HG02840 (cell line): ENCODE data around the gene NPTX1.

Experiments
- ATAC-seq: cut with Tn5 transposase; IDR thresholded peaks from one replicate; pipeline ENCODE4 v1.9.1; 2021; ENCODE audit warnings: mild to moderate bottlenecking, moderate library complexity, moderate number of reproducible peaks; ENCODE audit not compliant: unreplicated experiment, low FRiP score

NPTX1 gene

DNA sequence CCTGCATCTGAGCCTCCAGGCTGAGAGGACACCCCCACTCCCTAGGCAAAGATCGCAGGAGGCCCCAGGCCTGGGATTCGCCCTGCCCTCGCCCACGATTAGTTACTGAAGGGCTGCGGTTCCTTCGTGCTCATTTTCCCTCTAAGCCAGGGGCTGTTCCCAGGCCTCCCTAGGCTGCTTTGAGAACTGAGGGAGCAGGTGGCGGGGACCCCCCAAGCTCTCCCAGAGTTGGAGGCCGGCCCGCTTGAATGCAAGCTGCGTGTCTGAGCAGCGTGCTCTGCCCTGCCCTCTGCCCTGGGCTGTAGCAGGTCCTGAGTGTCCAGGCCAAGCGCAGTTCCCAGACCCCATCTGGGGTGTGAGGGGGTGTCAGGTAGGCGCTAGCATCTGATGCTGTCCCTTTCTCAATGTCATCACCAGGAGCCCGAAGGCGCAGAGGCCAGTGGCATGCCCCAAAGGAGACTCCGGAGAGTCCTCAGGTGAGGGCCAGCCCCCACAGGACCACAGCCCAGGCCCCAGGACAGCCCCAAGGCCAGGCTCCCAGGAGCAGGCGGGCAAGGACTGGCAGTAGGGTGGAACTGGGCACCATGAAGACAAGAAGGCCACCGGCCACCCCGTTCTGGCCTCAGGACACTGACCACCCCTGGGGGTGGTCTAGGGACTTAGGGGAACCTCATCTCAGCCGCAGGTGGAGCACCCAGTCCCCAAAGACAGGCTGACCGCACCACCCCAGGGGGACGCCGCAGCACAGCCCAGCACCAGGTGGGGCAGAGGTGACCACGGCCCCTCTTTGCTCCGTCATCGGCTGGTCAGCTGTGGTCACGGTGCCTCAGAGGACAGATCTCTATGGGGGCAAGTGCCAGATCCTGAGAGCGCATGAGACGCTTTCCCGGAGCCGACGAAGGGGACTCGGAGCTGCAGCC lies 46.8 kb downstream of the NPTX1 start:
- no peak for ATAC-seq

DNA sequence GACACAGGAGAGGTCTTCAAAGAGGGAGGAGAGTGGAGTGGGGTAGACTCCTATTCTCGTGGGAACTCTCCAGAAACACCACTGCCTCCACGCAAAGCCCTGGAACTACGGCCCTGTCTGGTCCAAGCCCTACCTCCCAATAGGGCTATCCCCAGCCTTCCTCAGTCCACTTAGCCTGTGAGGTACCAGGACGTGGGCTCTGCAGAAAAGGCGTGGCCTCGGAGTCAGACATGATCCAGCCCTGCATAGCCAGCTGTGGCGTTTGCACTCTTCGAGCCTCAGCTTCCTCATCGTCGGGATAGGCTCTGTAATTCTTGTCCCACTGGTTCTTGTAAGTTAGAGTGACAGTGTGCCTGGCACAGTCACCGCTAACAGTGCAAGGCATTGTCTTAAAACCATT lies 47.6 kb downstream of the NPTX1 start:
- no peak for ATAC-seq

DNA sequence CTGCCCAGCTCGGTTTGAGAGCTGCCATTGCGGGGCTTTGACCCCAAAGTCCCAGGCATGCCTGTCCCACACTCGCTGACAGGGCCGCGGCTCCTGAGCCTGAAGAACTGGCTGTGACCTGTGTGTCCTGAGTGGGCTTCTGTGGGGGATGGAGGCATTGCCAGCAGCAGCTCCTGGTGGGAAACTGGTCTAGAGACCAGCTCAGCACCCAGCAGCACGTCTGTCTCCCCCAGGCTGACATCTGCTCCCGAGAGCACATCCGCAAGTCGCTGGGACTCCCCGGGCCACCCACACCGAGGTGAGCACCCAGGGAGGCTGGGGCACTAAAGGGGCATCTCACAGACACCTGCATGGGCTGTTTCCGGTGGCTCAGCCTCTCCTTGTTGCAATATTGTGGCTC lies 48.0 kb downstream of the NPTX1 start:
- no peak for ATAC-seq

DNA sequence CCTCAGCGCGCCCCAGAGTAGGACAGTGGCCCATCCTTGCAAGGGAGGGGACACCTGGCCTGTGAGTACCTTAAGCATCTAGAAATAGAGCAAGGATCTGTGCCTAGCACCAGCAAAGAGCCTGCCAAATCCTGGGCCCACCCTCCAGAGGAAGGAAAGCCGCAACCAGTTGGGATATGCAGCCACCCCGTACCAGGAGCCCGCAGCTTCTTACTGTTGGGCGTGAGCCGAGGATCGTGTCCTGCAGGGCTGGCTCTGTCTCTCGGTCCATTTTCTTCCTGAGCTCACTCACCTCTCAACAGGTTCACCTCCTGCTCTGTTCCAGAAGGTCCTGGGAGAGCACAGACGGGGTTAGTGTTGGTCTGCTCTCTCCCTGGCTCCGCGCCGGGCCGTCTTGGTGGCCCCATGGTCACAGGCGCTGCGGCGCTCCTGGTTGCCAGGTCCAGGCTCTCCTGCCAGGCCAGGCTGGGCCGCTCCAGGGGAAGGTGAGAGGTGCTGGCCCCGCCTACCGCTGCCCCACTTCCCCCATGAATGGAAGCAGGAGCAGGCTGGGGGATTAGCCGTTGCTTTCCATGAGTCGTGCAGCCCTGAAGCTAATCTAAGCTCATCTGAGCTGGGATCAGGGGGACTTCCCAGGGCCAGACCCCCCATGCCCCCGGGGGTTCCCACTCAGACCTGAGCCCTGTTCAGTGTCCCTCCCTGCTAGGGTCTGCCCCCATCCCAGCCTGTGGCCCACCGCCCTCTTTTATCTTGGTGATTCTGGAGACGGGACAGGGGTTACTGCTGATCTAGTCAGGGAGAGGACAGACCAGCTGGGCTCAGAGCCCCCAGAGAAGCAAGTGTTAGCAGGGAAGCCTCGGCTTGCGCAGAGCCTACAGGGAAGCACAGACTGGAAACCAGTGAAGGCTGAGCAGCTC lies 48.8 kb downstream of the NPTX1 start:
- no peak for ATAC-seq

DNA sequence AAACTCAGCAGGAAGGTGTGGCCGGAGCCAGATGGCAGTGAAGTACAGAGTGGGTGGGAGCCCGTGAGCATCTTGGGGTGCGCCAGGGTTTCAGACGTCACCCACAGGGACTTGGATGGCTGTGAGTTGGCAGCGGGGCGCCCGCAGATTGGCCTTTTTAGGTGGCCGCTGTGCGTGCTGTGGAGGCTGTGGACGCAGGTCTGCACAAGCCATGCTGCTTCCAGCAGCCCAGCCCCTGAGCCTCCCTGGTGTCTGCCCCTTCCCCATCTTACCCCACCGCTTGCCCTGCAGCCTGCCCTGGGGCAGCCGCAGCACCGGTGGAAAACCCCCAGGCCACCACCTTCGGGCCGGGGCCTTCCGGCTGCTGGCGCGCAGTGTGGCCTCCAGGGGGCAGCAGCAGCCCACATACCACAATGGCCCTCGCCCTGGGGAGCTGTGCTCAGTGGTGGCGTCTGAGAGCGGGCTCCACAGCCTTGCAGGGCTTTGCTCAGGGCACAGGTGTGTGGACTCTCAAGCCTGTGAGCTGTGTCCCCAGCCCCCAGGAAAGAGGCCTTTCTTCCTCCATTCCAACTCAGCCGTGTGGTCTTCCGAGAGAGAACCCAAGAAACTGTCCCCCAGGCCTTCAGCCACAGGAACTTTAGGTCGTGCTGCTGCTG lies 49.6 kb downstream of the NPTX1 start:
- ATAC-seq = no peak

DNA sequence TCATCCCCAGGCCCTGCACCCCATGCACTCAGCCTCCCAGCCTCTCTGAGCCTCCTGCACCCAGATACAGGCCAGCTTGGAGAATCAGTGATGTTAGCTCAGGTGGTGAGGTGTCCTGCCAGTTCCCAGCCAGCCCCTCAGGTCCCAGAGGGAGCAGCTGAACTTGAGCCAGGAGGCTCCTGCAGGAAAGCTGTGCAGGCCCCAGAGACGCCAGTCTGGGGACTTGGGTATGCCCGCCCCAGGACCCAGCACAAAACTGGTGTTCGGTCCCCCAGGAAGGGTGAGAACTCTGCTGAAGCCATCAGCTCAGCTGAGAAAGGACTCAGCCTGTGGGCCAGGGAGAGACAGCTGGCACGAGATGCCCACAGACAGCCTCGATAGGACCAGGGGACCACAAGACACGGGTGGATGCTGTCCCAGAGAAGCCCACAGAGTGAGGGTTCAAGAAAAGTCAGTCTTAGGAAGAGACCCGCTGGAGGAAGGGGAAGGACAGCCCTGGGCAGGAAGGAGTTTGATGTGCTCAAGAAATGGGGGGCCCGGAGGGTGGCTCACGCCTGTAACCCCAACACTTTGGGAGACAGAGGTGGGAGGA lies 50.5 kb downstream of the NPTX1 start:
- no peak for ATAC-seq

DNA sequence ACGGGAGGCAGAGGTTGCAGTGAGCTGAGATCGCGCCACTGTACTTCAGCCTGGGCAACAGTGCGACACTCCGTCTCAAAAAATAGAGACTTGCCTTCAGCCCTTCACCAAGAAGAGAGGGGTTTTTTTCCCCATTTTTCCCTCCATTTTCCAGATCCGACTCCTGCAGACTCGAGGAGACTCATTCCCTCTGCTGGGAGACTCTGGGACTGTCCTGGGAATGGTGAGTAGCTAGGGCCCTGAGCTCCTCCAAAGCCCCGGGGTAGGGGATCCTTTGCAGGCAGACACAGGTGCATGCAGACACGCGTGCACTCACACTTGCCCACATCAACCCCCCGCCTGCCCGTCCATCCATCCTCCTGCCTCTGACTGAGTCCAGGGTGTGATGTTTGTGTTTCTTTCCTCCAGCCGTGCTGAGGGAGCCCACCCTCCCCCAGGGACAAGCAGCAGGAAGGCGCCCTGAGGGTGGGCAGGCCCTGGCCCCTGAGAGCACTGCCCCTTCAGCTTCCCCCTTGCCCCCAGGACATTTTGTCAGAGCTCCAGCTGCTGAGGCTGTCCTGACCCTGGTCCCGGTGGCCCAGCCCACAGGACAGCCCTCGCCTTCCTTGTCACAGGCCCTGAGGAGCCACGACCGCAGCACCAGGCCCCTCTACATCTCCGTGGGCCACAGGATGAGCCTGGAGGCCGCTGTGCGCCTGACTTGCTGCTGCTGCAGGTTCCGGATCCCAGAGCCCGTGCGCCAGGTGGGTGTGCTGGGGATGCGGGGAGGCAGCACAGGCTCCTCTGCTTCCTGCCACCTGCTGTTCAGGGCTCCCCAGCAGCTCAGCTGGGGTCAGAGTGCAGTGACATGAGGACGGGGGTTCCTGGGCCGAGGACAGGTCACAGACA lies 51.3 kb downstream of the NPTX1 start:
- ATAC-seq = no peak

DNA sequence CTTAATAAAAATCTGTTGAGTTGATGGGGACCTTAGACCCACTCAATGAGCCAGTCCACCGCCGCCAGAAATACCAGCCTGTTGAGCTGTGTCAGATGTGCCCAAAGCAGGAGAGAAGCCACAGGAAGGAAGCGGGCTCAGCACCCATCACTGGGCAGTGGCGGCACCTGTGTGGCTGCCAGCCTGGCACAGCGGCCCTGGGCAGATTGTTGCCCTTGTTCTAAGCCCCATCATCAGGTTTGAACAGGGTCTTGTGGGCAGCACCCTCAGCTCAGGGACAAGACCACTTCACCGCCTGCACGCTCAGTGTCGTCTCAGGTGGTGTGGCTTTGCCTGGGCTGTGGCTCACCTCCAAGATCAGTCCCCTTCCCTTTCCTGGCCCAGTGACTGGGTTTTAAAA lies 52.1 kb downstream of the NPTX1 start:
- ATAC-seq = no peak

DNA sequence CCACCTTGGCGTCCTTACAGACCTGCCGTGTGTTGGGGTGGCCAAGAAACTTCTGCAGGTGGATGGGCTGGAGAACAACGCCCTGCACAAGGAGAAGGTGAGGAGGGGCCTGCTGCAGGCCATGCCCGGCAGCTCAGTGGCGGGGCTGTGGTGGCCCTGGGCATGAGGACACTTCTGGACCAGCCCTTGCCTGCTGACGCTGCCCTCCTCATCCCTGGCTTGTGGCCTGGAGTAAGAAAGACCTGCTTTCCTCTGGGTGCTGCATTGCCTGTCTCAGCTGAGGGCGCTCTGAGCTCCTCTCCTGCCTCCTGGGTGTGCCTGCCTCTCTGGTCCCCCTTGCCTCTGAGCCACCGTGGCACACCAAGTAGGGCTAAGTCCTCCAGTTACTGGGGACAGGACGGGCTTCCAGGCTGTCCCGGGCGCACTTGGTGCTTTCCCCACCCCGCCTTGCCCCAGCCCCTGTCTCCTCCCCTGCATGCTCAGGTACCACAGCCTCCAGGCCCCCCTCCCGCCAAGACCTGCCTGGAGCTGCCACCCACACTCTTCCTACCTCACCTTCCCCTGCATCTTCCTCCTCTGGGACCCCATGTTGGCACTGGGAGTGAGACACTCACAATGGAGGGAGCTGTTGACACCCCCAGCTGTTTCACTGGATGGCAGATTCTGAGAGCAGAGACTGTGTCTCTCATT lies 52.7 kb downstream of the NPTX1 start:
- ATAC-seq = no peak

DNA sequence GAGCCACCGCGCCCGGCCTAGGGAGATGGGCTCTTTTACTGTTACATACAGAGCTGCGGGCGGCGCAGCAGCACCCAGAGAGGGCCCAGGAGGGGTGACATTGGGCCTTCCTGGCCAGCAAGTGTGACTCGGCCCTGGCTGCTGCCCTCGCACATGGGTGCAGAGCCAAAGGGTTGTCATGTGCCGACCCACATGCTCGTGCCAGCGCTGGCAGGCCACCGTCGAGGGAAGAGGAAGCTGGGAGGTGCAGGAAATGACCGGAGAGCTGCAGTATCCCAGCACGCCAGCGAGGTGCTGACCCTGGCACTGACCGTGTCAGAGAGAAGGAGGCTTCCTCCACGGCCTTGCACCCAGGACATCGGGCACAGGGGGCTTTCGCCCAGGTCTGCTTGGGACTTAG lies 53.4 kb downstream of the NPTX1 start:
- no peak for ATAC-seq

DNA sequence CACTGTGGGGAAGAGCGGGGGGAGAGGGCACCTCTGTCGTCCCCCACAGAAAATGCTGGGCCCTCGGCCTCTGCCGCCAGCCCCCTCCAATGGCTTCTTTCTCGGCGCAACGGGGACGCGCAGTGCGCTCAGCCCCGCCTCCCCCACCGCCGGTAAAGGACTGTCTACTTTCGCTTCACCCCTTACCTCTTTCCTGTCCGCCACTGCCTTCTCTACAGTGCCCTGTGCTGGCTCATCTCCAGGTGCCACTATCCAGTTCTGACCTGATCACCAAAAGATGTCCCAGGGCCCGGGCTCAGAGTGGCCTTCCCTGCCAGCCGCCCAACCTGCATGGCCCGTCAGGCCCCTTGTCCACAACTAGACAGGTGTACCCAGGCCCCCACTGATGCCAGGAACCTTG lies 54.1 kb downstream of the NPTX1 start:
- no peak for ATAC-seq

DNA sequence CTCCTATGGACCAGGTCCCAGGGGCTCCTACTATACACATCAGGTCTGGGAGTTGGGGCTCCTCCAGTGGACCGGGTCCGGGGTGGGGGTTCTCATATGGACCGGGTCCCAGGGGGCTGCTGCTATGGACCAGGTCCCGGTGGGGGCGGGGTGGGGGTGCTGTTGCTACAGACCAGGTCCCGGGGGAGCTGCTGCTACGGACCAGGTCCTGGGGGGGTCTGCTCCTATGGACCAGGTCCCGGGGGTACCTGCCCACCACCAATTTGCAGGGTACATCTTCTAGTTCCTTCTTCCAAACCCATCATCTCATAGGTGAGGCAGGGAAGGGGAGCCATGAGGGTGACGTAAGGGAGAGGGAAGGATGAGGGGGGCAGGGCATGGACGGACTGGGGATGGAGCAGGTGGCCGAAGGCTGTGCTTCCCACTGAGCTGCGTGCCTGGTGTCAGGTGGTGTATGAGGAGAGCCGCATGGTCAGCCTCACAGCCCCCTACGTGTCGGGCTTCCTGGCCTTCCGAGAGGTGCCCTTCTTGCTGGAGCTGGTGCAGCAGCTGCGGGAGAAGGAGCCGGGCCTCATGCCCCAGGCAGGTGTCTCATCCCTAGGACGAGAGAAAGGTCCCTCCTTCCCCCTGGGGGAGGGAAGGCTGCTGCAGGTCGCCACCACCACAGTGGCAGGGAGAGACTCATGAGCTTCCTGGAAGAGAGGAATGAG lies 54.9 kb downstream of the NPTX1 start:
- no peak for ATAC-seq

DNA sequence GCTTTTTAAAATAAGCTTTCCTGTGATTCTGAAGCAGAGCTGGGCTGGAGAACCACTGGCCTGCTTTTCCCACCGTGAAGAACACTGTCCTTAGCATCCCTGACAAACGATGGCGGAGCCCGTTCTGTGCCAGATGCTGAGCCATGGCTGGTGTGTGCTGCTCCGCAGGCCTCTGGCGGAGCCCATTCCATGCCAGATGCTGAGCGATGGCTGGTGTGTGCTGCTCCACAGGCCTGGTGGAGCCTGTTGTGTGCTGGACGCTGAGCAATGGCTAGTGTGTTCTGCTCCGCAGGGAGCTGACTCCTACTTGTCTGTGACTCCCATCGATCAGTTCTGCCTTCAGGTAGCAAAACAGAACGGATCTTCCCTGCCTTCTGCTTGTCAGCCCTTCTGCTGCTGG lies 57.2 kb downstream of the NPTX1 start:
- ATAC-seq = no peak

DNA sequence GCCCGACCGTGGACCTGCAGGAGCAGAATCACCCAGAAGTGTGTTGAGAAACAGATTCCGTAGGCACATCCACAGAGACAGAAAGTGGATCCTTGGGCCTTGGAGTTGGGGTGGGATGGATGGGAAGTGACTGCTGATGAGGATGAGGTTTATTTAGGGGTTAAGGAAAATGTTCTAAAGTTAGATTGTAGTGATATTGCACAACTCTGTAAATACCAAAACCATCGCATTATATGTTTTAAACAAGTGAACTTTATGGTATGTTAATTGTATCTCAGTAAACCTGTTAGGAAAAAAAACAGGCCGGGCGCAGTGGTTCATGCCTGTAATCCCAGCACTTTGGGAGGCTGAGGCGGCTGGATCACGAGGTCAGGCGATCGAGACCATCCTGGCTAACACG lies 57.8 kb downstream of the NPTX1 start:
- no peak for ATAC-seq
